ENCODE measurements around the gene CLCN7.
A peak's percentile ranks its signal among the peaks of the same experiment; 100 is the strongest.
"Not testable (repeated sequence)": the region's sequence is repeated elsewhere in the genome, so short reads cannot be mapped to it uniquely, and the experiment has no call there.

The CLCN7 gene

GRCh38 chr16:1469693-1470201, 5.1 kb downstream of the CLCN7 start:
- DNase-seq: peak; percentile 92
- in situ Hi-C loops (cut with MboI; ENCODE audit: low pct_unique_long_range_greater_than_20kb, low sequenced_read_pairs): no loop called here

DNA sequence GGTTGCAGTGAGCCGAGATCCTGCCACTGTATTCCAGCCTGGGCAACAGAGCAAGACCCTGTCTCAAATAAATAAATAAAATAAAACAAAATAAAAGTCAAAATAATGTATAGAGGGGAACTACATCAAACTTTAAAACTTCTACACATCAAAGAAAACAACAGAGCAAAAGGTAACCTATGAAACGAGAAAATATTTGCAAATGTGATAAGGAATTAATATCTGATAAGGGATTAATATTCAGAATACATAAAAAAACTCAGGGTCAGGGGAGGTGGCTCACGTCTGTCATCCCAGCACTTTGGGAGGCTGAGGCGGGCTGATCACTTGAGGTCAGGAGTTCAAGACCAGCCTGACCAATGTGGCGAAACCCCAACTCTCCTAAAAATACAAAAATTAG, 5.7 kb downstream of the CLCN7 start:
- DNase-seq; in situ Hi-C loops (cut with MboI; ENCODE audit: low pct_unique_long_range_greater_than_20kb, low sequenced_read_pairs): not testable (repeated sequence)

DNA sequence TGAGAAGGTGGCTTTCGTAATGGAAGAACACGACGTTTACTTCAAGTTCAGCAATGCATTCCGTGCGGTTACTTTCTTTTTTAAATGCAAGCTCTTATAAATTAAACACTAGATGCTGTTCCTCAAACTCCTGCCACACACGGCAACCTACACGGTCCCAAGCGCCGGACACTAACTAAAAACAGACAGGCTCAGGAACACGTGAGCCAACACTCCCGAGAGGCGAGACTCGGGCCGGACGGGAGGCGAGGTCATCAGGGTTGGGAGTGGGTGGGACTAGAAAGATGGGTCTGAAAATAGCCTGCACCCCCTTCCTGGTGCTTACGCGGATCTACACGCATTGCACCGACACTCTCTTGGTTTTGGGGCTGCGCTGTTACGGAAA, 6.4 kb downstream of the CLCN7 start:
- no peak for DNase-seq
- in situ Hi-C loops (cut with MboI; ENCODE audit: low pct_unique_long_range_greater_than_20kb, low sequenced_read_pairs): no loop called here

DNA sequence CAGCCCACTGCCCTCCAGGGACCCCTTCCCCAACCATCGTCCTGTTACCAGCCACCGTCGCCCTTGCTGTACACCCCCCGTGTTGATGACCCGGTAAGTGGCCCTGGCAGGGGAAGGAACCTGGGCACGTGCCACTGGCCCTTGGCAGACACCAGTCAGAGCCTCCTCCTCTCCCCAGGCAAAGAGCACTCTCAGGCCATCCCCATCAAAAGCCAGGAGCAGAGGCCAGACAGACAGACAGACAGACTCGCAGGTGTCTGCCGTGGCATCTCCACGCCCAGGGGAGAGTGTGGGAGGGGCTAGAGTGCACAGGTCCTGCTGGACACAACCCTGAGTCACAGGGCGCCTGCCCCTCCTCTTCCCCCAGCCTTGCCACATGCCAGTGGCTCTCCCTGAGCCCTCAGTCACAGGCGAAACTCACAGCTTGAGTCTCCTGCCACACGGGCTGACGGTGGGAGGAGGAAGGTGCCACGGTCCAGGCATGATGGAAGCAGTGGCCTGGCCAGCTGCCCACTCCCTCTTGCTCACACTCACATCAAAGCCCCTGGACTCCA, 7.8 kb downstream of the CLCN7 start:
- DNase-seq: no peak
- in situ Hi-C loops (cut with MboI; ENCODE audit: low pct_unique_long_range_greater_than_20kb, low sequenced_read_pairs): no loop called here

- no peak for DNase-seq
- in situ Hi-C loops (cut with MboI; ENCODE audit: low pct_unique_long_range_greater_than_20kb, low sequenced_read_pairs): no loop called here
These were observed 8.8 kb downstream of the CLCN7 start for GRCh38 chr16:1466054-1466453.

DNA sequence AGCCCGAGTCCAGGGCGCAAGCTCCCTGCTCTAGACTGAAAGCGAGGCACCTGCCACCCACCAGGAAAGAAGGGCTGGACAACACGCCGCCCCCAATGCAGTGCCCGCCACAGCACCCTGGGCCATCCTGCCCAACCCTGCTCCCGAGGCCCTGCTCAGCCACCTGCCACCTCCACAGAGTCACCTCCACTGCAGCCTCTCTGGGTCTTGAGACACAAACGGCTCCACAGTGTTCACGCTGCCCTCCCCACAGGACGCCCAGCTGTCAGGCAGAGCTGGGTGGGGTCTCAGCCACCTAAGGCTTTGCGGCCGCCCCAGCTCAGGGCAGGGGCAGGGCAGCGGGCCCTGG, 9.3 kb downstream of the CLCN7 start:
- in situ Hi-C loops (cut with MboI; ENCODE audit: low pct_unique_long_range_greater_than_20kb, low sequenced_read_pairs): no loop called here

DNA sequence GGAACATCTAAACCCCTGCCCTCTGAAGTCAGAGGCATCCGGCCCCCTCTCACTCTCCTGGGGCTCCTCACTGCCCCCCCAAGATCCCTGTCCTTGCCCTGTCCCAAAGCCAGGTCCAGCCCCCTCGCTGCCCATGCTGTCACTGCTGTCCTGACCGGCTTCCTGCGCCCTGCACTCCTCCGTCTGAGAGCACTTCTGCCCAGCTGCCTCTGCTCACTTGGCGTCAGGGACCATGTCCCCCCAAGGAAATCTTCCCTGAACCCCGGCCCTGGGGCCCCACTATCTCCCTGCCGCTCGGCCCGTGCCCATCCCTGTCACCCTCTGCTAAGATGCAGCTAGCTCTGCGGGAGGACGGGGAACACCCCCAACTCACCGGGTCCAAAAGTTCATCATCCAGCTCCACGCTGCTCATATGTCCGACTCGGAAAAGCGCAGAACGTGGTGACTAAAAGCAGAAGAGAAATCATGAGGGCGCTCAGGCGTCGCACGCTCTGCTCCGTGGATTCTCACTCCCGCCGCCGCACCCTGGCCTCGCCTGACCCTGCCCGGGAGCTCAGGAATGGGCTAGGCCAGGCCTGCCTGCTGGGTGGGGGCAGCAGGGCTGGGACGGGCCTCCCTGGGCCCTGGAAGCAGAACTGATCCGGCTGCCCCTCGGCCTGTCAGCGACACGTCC, 9.8 kb downstream of the CLCN7 start:
- in situ Hi-C loops (cut with MboI; ENCODE audit: low pct_unique_long_range_greater_than_20kb, low sequenced_read_pairs): no loop called here
- DNase-seq: no peak

More for the DNA sequence above, 9.3 kb downstream of the CLCN7 start:
- DNase-seq: no peak

DNA sequence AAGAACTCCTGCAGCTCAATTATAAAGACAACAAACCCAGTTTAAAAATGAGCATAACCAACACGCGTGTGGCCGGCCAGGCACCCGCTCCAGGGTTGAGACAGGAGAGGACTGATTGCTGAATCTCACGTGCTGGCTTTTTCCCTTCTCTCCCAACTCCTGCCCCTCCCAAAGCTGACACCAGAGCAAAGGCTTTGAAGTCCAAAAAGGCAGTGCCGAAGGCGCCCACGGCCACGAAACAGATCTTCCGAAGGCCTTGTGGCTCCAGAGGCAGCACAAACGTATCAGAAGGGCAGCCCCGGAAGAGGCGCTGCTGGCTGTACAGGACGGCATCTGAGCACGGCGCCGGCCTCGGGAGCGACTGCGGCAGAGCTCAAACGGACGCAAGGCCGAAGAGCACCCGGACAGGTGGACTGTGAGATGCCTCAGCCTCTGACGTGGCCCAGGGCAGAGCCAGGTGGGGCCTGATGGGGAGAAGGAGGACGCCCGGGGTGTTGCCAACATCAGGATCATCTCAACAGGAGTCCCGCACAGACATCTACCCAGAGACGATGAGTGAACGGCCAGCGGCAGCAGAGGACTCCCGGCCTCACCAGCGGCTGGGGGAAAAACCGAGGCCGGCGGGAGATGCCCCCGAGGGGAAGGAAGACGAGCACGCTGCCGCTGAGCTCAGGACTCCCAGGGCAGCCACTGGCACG, 10.5 kb downstream of the CLCN7 start:
- no peak for DNase-seq
- in situ Hi-C loops (cut with MboI; ENCODE audit: low pct_unique_long_range_greater_than_20kb, low sequenced_read_pairs): no loop called here

GRCh38 chr16:1461146-1461545, 13.7 kb downstream of the CLCN7 start:
- in situ Hi-C loops (cut with MboI; ENCODE audit: low pct_unique_long_range_greater_than_20kb, low sequenced_read_pairs): no loop called here

DNA sequence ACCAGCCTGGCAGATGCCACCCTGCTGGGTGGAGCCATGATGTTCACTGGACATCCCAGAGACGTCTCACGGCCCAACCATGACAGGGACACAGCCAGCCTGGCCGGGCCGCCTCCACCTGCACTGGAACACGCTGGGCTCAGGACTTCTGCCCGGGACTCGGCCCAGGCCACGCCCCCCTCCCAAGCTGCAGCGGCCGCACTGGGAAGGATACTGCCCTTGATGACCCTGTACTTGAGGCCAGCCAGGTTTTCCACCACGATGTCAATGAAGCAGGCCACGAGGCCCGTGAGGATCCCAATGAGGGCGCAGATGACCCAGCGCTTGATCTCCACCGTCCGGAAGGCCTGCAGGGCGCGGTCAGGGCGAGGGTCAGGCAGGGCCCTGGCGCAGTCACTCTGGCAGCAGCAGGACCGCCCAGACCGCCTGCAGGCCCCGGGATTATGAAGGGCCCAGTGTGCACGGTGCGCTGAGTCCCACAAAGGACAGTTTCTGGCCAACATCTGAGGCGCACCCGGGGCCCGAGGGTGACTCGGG, 14.2 kb downstream of the CLCN7 start:
- in situ Hi-C loops (cut with MboI; ENCODE audit: low pct_unique_long_range_greater_than_20kb, low sequenced_read_pairs): no loop called here
- no peak for DNase-seq

More at GRCh38 chr16:1461146-1461545, 13.7 kb downstream of the CLCN7 start:
- no peak for DNase-seq

GRCh38 chr16:1459967-1460366, 14.9 kb downstream of the CLCN7 start:
- DNase-seq: no peak
- in situ Hi-C loops (cut with MboI; ENCODE audit: low pct_unique_long_range_greater_than_20kb, low sequenced_read_pairs): no loop called here

GRCh38 chr16:1458977-1459341, 15.9 kb downstream of the CLCN7 start:
- in situ Hi-C loops (cut with MboI; ENCODE audit: low pct_unique_long_range_greater_than_20kb, low sequenced_read_pairs): no loop called here
- no peak for DNase-seq

DNA sequence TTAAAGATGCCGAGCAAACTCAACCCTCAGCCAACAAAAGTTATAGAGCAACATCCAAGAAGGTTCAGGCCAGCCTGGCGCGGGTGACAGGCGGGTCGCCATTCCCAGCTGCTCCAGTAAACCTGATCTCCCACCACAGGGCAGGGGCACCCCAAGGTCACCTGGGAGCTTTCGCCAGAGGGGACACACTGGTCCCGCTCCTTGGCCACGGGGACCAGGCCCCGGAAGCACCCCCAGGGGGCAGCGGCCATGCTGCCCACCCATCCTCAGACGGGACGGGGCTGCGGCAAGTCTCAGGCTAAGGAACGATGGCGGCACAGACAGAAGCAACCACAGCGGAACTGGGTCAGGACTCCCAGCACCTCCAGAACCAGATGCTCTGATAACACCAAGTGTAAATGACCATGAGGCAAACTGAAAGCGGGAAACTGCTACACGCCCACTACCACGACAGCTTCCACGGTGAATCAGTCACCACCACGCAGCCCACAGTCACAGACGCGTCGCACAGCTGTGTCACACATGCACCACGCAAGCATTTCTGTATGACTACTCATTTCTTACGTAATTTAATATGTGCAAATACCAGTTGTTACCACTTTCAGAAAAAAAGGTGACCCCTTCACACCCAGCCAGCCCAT, 16.4 kb downstream of the CLCN7 start:
- in situ Hi-C loops (cut with MboI; ENCODE audit: low pct_unique_long_range_greater_than_20kb, low sequenced_read_pairs): no loop called here
- no peak for DNase-seq

- in situ Hi-C loops (cut with MboI; ENCODE audit: low pct_unique_long_range_greater_than_20kb, low sequenced_read_pairs): no loop called here
- DNase-seq: no peak
These were observed 17.2 kb downstream of the CLCN7 start for GRCh38 chr16:1457489-1458245.

DNA sequence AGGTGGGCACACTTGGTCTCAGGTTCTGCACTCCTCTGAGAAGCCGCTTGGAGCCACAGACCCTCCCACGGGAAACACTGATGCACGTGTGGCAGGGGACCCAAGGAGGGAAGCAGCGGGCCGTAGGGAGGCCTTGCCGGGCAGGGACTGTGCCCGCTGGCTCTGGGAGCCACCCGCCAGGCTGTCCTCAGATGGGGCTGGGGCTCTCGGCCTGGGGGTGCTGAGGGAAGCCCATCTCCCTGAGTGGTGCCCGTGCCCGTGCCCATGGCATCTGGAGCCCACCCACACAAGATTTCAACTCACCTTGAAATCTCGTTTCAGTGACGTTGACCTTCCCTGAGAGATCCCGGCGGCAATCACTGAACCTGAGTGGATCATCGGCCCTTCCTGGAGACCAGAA, 17.9 kb downstream of the CLCN7 start:
- DNase-seq: no peak
- in situ Hi-C loops (cut with MboI; ENCODE audit: low pct_unique_long_range_greater_than_20kb, low sequenced_read_pairs): no loop called here

- in situ Hi-C loops (cut with MboI; ENCODE audit: low pct_unique_long_range_greater_than_20kb, low sequenced_read_pairs): no loop called here
These were observed 19.3 kb downstream of the CLCN7 start for GRCh38 chr16:1455190-1456171.

GRCh38 chr16:1454561-1454960, 20.3 kb downstream of the CLCN7 start:
- in situ Hi-C loops (cut with MboI; ENCODE audit: low pct_unique_long_range_greater_than_20kb, low sequenced_read_pairs): no loop called here

More at GRCh38 chr16:1455190-1456171, 19.3 kb downstream of the CLCN7 start:
- no peak for DNase-seq

GRCh38 chr16:1453316-1453715, 21.5 kb downstream of the CLCN7 start:
- no peak for DNase-seq
- in situ Hi-C loops (cut with MboI; ENCODE audit: low pct_unique_long_range_greater_than_20kb, low sequenced_read_pairs): no loop called here

More at GRCh38 chr16:1454561-1454960, 20.3 kb downstream of the CLCN7 start:
- no peak for DNase-seq

Measured in KBM-7 (cell line).